ENCODE measurements around the gene FAM135A. TPM values are rescaled to one million over a fixed set of nuclear protein-coding genes. Genes with fewer than 3 reads are reported as not detected.

The FAM135A gene
- total RNA-seq, 1 donor = 21.0 TPM

DNA sequence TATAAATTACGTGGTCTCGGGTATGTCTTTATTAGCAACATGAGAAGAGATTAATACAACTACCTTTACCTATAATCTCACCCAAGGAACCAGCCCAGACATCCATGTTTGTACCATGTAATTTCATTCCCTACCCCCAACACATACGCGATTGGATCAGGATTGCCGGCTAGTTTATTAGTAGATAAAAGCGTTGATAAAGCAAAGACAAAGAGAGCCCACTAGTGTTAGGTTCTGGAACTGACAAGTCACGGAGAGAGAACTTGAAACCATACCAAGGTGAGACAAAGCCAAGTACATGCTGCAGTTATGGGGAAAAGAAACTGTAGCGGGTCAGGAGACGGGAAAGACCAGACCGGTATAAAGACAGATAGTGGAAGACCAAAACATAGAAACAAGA, 37.4 kb upstream of the FAM135A start:
- no peak for DNase-seq (ENCODE audit: low read depth)
- TF ChIP-seq CTCF (IDR thresholded peaks at IDR 0.05; ENCODE audit: insufficient read depth, low read length) = peak; percentile 22
- H3K4me3 ChIP-seq (ENCODE audit: low read depth, low read length) = no peak overlapping the region

DNA sequence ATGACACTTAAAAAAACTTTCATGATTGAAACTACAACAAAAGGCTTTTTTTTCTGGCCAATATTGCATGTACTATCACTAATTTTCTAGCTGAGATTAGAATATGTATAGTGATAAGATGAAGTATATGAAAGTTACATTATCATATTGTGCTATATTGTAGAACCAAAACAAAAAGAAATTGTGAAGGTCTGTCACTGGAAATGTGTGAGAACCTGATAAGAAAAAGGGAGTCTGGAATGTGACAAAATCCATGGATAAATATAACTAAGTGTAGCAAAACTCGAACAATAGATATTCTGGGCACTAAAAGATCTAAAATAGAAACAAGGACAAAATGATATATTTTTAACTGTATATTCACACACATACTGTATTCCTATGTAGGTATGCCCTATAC, 36.7 kb upstream of the FAM135A start:
- no peak overlapping the region for H3K4me3 ChIP-seq (ENCODE audit: low read depth, low read length)
- no peak for TF ChIP-seq CTCF (IDR thresholded peaks at IDR 0.05; ENCODE audit: insufficient read depth, low read length)
- DNase-seq (ENCODE audit: low read depth) = no peak

GRCh38 chr6:70377372-70377771, 35.9 kb upstream of the FAM135A start:
- no peak overlapping the region for H3K4me3 ChIP-seq (ENCODE audit: low read depth, low read length)
- no peak for DNase-seq (ENCODE audit: low read depth)
- TF ChIP-seq CTCF (IDR thresholded peaks at IDR 0.05; ENCODE audit: insufficient read depth, low read length) = no peak

GRCh38 chr6:70379473-70380013, 33.8 kb upstream of the FAM135A start:
- no peak for TF ChIP-seq CTCF (IDR thresholded peaks at IDR 0.05; ENCODE audit: insufficient read depth, low read length)
- no peak overlapping the region for H3K4me3 ChIP-seq (ENCODE audit: low read depth, low read length)
- no peak for DNase-seq (ENCODE audit: low read depth)

- TF ChIP-seq CTCF (IDR thresholded peaks at IDR 0.05; ENCODE audit: insufficient read depth, low read length) = no peak
- no peak overlapping the region for H3K4me3 ChIP-seq (ENCODE audit: low read depth, low read length)
- no peak for DNase-seq (ENCODE audit: low read depth)
These were observed 33.1 kb upstream of the FAM135A start for GRCh38 chr6:70380252-70380651.

GRCh38 chr6:70380771-70381416, 32.4 kb upstream of the FAM135A start:
- no peak for DNase-seq (ENCODE audit: low read depth)
- no peak for TF ChIP-seq CTCF (IDR thresholded peaks at IDR 0.05; ENCODE audit: insufficient read depth, low read length)
- H3K4me3 ChIP-seq (ENCODE audit: low read depth, low read length) = no peak overlapping the region

- H3K4me3 ChIP-seq (ENCODE audit: low read depth, low read length) = no peak overlapping the region
- no peak for TF ChIP-seq CTCF (IDR thresholded peaks at IDR 0.05; ENCODE audit: insufficient read depth, low read length)
- no peak for DNase-seq (ENCODE audit: low read depth)
These were observed 31.9 kb upstream of the FAM135A start for GRCh38 chr6:70381417-70381782.

All from fibroblast of the aortic adventitia (primary cell).